ENCODE results near the gene BUD31.
"Not testable (repeated sequence)": the region's sequence is repeated elsewhere in the genome, so short reads cannot be mapped to it uniquely, and the experiment has no call there.

BUD31 gene

DNA sequence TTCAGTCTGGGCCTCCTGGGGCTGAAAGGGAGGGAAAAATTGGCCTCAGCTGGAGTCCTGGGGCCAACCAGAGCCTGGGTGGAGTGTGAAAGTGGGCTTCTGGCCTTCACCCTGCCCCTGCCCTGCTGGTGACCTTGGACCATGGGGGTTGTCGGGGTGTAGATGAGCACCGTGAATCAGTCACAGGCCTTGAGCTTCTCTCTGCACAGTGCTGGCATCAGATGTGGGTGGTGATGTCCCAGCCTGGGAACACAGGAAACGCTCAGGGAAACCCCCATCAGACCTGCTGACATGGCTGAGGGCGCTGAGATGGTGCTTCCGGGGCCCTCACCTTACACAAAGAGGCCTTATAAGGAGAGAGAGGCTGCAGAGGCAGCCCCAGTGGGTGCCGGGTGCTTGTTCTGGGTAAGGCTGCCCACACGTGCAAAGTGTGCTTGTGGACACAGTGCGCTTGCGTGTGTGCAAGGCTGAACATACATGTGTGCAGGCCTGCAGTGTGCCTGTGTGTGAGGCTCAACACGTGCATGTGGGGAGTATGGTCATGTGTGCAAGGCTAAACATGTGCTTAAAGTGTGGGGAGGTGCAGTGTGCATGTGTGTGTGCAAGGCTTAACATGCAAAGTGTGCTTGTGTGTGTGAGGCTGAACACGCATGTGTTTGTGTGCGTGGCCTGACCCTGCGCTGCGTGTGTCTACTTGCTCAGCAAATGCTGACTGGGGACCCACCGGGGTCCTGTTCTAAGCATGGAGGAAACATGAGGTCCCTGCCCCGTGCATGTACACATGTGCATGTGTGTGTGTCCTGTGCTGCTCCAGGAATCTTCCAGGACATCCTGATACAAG lies 27.7 kb upstream of the BUD31 start:
- DNase-seq = peak; percentile 95

GRCh38 chr7:99381664-99382075 lies 27.1 kb upstream of the BUD31 start:
- DNase-seq = no peak

DNA sequence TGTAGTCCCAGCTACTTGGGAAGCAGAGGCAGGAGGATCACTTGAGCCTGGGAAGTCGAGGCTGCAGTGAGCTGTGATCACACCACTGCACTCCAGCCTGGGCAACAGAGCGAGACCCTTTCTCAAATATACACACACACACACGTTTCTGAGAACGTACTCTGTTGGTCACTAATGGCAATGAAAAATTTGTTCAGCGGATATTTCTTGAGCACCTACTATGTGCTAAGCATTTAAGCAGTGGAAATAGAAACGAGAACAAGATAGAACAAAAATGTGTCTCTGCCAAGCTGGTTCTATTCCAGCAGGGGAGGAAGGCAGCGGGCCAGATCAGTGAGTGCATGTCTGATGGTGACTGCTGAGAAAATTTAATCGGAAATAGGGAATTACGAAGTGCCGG lies 25.6 kb upstream of the BUD31 start:
- no peak for DNase-seq

DNA sequence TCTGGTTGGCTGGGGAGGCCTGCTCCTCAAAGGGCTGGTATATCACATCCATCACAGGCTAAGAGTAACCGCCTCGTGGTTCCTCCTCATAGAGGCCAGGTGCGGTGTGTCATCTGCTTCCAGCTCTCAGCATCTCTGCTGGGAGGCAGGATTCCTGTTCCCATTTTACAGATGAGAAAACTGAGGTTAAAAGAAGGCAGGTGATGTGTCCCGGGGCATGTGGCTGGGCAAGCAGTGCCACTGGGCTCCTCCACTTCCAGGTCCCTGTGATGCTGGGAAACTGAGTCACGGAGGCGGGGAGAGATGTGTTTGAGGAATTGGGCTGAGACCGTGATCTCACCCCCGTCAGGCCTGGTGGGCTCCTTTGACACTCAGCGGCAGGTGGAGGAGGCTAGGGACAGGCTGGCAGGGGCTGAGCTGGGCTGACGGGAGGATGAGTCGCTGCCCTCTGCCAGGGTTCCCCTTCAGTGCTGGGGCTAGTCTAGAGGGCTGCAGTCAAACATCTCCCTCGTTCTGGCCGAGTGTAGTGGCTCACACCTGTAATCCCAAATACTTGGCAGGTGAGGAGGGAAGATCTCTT lies 24.9 kb upstream of the BUD31 start:
- no peak for DNase-seq

DNA sequence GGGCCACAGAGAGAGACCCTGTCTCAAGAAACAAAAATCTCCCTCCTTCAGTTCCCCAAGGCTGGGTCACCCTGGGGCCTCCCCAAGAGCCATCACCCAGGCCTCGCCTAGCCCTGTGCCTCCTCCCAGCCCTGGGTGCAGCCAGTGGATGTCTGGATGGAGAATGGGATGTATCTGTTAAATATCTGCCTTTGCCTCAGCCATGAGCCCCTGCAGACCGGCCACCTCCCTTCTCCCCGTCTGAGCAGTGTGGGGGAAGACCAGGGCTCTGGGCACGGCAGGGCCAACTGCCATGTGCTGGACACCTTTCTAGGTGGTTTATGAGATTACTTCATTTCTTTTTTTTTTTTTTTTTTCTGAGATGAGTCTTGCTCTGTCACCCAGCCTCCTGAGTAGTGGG lies 24.2 kb upstream of the BUD31 start:
- no peak for DNase-seq

- no peak for DNase-seq
Observed at GRCh38 chr7:99385564-99385963, 23.2 kb upstream of the BUD31 start.

- no peak for DNase-seq
Observed at GRCh38 chr7:99386584-99387238, 22.1 kb upstream of the BUD31 start.

DNA sequence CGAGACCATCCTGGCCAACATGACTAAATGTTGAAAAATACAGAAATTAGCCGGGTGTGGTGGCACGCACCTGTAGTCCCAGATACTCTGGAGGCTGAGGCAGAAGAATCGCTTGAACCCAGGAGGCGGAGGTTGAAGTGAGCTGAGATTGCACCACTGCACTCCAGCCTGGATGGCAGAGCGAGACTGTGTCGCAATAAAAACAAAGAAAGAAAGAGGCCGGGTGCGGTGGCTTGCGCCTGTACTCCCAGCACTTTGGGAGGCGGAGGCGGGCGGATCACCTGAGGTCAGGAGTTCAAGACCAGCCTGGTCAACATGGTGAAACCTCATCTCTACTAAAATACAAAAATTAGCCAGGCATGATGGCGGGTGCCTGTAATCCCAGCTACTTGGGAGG lies 21.5 kb upstream of the BUD31 start:
- not testable (repeated sequence) for DNase-seq

GRCh38 chr7:99387912-99388311 lies 20.9 kb upstream of the BUD31 start:
- DNase-seq = no peak

DNA sequence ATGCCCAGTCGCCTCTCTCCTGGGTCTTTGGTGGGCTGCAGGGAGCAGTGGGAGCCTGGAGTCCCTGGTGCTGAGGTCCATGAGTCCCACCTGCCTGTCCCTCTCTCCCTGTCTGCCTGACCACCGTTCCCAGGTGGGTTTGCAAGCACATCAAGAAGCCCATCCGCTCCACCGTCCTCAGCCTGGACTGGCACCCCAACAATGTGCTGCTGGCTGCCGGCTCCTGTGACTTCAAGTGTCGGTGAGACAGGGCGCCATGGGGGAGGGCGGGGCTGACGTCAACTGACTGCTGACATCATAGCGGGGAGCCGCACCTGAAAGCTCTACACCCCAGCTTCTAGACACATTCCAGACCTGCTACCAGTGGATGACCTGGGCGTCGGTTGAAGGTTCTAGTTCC lies 19.0 kb upstream of the BUD31 start:
- no peak for DNase-seq

DNA sequence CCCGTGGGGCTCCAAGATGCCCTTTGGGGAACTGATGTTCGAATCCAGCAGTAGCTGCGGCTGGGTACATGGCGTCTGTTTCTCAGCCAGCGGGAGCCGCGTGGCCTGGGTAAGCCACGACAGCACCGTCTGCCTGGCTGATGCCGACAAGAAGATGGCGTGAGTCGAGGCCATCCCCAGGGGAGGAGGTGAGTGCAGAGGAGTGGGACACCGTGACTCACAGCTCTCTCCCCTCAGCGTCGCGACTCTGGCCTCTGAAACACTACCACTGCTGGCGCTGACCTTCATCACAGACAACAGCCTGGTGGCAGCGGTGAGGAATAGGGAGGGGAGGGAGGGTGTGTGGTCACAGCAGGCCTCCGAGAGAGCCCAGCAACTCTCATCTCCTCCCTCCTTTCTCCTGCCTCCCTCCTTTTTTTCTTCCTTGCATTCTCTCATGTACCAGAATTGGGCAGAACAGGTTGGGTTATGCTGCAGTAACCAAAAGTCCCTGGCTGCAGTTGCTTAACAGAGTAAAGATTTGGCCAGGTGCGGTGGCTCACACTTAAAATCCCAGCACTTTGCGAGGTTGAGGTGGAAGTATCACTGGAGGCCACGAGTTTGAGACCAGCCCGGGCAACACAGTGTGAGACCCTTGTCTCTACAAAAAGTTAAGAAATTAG lies 17.7 kb upstream of the BUD31 start:
- no peak for DNase-seq

DNA sequence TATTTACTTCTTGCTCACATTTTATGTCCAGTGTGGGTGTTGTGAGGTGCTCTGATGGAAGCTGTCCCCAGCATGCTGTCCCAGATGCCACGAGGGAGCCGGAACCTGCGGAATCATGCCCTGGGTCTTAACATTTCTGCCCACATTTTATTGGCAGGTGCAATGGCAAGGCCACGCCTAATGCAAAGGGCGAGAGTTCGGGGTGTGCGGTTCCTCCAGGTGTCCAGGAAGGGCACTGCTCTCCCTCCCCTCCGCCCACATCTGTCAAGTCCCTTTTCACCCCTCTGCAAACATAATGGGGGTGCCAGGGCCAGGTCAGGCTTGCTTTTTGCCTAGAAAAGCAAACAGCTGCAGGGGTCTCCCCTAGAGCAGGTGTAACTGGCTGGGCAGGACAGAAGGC lies 16.7 kb upstream of the BUD31 start:
- no peak for DNase-seq

- peak; percentile 81 for DNase-seq
Observed at GRCh38 chr7:99392659-99393354, 16.0 kb upstream of the BUD31 start.

GRCh38 chr7:99393355-99394187 lies 15.2 kb upstream of the BUD31 start:
- DNase-seq = no peak

DNA sequence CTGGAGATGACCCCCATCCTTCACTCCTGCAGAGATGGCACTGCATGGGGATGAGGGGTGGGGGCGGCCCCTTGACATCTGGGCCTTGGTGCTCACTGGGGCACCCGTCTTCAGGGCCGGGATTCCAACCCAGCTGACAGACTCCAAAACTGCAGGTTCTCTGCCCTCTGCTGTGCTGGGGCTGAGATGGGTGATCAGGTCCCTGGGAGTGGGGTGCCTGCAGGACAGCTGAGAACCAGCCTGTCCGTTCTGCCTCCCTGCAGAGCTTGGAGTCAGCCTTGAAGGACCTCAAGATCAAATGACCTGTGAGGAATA lies 14.6 kb upstream of the BUD31 start:
- no peak for DNase-seq

DNA sequence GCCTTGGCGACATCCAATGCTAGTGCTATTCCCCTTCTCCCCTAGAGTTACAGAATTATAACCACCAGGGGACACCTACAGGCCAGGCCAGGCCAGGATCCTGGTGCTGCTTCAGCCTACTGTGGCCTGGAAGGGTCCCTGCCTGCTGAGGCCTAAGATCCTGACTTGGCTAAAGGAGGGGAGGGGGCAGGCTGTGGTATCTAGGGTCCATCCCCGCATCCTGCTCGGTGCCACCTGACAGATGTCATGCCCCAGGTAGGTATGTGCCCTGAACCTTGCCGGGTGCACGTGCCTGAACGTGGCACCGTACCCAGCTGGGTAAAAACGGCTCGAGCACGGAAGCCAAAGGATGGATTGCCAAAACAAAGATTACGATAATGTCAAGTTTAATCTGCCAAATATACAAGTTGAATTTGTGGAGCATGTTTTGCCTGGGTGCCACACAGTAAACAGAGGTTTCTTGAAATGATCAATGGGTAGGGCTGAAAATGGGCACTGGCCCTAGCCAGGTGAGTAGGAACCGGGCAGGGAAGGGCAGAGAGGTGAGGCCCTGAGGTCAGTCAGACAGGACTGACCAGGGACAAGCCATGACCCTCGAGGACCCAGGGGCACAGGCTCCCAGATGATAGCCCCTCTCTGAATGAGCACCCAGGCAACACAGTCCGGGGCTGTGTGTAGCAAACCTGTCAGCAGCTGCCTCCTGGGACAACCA lies 13.0 kb upstream of the BUD31 start:
- no peak for DNase-seq

DNA sequence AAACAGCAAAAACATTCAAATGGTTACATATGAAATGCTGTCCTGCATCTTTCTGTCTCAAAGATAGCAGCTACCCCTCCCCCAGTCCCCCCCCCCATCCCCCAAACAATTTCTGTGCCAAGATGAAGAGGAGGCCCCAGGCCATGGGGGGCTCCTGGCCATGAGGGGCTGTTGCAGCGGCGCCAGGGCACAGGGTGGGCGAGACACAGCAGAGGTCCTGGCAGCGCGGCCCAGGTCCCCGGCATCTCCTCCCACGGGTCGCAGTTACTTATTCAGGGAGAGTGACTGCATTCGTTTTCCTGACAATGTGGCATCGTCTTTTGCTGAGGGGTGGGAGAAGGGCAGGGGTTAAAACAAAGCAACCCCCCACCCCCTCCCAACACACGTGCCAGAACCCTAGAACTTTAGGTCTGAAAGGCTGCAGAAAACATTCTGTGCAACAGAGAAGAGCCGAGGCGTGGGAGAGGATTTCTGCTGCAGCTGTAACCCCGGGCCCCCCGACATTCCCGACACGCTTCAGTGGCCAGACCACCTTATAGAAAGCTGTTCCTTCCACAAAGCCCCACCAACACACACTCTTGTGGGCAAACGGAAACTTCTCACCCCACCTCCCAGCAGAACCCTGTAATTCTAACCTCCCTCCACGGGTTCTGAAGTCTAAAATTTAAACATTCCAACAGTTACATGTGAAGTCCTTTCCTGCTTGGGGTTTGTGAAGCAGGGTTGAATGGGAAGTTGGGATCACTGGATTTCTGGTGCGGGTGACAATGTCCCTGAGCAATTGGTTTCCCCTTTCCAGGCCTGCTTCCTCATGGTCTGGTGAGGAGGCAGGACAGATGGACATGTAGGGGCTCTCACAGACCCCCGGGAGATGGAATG lies 12.1 kb upstream of the BUD31 start:
- DNase-seq = no peak

DNA sequence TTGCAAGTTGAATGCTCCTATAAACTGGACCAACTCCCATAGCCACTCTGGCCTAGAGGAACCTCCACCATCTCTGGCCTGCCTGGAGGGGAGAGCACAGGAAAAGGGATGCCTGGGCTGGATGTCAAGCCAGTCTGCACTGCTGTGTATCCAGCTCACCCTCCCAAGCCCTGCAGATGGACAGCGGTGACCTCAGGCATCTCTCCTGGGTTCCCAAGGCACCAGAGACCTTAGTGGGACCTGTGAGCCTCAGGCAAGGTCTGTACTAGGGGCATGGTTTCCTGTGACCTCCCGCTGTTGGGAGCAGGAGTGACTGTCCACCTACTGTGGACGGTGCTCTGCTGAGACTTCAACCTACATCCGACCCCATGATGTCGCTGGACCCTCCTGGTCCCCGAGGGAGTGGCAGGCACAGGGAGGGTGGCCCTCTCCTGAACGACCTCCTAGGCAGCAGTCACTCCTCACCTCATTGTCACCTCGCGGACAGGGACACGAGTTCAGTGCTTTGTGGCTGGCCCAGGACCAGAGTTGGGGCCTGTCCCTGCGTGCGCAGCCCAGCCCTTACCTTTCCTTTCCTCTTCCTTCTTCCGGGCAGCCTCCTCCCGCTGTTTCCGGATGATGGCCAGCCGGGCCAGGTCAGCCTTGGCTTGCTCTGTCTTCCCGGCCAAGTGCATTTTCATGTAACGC lies 11.3 kb upstream of the BUD31 start:
- DNase-seq = no peak

- no peak for DNase-seq
Observed at GRCh38 chr7:99398891-99399445, 9.8 kb upstream of the BUD31 start.

- DNase-seq = no peak
Observed at GRCh38 chr7:99399597-99399996, 9.2 kb upstream of the BUD31 start.

Data from stimulated activated CD4-positive, alpha-beta T cell treated with anti-CD3 and anti-CD28 coated beads, Interleukin-1b, Interleukin-23, amount 100 ng/mL, for 48 hours (primary cell).